NCI-H446 (cell line): ENCODE data around the gene SIDT1.

ENCODE experiments used
- DNase-seq, 2 experiments: peaks; one replicate each; lab custom pipeline; 2025; lab: John Stamatoyannopoulos, UW

The SIDT1 gene

GRCh38 chr3:113531826-113532697, at the start of gene SIDT1:
Gene SIDT1, plus strand, starts transcription at chr3:113532555. Its CDS starts 467 bp downstream, at chr3:113533022.
- DNase-seq = no peak

GRCh38 chr3:113485161-113485609, 47.2 kb upstream of the SIDT1 start:
- DNase-seq = no peak

- DNase-seq = peak in 1 of 2 experiments; percentile 22
Measured at GRCh38 chr3:113495035-113495434, 37.3 kb upstream of the SIDT1 start.

GRCh38 chr3:113496924-113497323, 35.4 kb upstream of the SIDT1 start:
- DNase-seq = no peak

DNA sequence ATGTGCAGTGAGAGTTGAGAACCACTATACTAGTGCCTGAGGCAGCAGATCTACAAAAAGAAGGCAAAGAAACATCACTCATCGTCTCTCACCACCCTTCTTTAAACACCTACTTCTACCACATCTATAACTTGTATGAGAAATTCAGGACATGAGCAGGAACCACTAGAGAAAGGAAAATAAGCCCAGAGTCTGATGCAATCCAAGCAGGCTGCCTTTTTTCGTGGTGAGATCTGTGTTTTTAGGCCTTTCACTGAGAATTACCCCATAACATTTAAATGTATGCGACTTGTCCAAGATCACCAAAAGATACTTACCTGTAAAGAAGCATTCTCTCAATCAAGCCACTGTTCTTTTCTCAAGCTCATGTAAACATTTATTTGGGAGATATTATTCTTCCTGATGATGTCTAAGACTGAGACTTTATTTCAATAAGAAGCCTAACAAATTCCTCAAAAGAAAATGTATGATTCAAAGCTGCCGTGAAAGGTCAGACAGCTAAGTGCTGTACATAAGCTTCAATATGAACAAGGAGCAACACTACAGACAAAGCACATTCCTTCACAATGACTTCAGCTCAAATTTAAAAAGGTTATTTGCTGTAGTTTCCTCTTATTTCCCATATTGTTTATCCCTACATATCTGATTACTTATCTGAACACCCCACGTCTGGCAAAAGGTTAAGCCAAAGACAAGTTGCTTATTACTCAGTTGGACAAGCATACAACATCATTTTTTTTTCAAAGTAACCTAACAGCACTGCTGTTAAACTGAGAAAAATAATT, 33.9 kb upstream of the SIDT1 start:
- DNase-seq = no peak

DNA sequence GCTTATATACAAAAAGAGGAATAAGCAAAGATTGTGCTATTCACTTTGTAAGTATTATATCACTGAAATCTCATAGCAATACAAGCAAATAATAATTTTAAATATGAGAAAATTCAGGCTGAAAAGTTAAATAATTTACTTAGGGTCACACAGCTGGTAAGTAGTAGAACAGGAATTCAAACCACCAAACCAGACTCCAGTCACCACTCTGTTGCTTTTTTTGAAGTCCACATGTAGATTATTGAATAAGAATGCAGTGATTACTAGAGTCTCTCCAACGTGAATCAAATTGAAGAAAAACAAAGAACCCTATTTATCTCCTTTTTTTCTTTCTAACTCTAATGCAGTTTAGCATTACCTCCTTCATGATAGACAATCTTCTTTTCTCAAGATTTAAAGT, 33.3 kb upstream of the SIDT1 start:
- DNase-seq = no peak

DNA sequence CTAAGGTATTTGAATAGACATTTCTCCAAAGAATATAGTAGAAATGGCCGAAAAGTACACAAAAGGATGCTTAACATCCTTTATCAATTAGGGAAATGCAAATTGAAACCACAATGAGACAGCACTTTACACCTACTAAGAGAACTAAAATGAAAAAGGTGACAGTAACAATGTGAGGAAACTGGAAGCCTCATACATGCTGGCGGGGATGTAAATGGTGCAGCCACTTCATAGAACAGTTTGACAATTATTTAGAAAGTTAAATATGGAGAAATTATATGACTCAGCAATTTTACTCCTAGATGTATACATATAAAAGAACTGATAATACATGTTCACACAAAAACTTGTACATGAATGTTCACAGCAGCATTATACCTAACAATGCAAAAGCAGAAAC, 30.8 kb upstream of the SIDT1 start:
- no peak for DNase-seq

DNA sequence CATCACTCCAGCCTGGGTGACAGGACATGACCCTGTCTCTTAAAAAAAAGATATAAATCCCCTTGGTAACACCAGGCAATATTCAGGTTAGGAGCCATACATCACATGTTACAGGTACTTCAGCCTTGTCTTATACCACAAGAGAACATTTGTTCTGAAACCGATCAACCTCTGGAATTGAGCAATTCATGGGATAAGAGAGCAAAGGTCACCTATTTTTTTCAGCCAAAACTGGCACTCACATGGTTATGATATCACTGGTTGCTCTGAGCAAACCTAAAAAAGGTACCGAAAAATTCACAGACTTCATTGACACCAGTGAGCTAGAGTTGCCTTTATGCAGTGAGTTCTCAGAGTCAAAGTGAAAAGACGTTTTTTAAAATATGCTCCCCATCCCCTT, 26.5 kb upstream of the SIDT1 start:
- DNase-seq = no peak

- no peak for DNase-seq
Measured at GRCh38 chr3:113507501-113508067, 24.8 kb upstream of the SIDT1 start.

- DNase-seq = no peak
Measured at GRCh38 chr3:113508966-113509365, 23.4 kb upstream of the SIDT1 start.

GRCh38 chr3:113514265-113514769, 18.0 kb upstream of the SIDT1 start:
- DNase-seq = no peak

DNA sequence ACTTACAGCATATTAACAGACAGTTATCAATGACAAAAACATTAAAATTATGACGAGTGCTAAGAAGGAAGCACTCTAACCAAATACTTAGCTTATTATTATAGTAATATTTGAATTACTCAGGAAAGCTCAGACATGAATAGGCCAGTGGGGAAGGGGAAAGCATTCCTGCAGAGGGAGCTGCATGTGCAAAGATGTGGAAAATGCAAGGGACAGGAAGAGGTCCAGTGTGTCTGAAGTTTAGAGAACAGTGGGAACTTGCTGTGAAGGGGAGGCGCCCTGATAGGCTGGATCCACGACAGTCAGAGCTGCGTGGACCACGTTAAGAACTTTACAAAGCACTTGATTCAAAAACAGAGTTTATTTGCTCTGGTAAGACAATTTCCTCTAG, 16.2 kb upstream of the SIDT1 start:
- no peak for DNase-seq

GRCh38 chr3:113521981-113522380, 10.4 kb upstream of the SIDT1 start:
- no peak for DNase-seq

DNA sequence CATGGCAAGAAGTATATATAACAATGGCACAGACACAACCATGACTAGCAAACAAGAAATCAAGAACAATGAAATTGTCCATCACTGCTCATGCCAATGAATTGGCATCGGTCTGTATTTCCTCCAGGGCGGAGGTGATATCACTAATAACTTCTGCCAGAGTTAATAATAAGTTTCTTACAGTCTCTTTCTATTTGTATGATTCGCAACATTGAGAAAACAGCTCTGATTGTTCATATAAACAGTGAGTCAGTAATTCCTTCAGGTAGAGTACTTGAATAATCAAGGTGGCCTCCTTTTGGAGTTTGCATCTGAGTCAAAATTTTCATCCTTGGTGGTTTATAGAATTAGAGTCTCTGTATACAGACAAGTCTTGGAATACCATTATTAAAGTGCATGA, 9.1 kb upstream of the SIDT1 start:
- DNase-seq = no peak

DNA sequence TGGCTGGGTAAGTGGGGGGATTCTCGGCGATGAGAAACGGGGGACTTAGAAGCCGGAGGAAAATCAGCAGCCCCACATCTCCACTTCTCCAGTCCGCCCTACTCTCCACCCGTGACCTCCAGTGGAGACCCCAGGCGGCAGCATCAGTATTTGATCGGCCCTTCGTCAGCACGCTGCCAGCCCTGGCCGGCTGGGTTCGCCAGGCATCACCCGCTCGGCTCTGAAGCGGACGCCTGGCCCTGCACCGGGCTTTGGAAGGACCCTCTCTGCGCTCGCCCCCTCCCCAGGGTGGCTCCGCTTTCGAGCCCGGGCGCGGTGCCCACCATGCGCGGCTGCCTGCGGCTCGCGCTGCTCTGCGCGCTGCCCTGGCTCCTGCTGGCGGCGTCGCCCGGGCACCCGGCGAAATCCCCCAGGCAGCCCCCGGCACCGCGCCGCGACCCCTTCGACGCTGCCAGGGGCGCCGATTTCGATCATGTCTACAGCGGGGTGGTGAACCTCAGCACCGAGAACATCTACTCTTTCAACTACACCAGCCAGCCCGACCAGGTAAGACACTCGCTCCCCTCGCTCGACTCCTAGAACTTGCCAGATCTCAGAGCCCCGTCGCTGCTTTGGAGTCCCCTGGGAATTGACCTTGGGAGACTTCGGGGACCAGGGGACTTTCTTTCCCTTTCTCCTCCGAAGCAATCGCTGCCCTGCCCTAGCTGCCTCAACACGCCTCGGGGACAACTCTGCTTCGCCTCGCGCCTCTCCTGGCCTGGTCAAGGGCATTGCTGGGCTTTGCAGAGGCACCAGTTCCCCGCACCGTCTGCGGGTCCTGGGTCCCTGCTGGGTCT, 561 bp downstream of the SIDT1 start:
- DNase-seq = peak in 1 of 2 experiments; percentile 34

- no peak for DNase-seq
Measured at GRCh38 chr3:113533534-113533892, 1.2 kb downstream of the SIDT1 start.

DNA sequence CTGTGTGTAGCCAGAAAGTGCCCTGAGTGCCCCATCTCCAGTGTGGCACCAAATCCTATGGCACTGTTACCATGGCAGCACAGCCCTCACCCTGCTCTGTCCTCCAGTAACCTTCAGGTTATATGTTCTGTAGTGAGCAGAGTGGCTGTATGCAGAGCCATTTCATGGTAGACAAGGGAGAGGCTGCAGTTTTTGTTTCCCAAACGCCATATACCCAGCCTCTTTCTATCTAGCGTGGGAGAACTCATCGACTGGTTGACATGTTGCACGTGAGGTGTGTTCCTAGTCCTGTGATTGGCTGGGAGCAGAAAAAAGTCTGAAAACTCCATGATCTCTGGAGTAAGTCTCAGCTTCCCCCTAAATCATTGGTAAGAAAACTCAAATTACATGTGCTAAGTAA, 2.0 kb downstream of the SIDT1 start:
- no peak for DNase-seq

DNA sequence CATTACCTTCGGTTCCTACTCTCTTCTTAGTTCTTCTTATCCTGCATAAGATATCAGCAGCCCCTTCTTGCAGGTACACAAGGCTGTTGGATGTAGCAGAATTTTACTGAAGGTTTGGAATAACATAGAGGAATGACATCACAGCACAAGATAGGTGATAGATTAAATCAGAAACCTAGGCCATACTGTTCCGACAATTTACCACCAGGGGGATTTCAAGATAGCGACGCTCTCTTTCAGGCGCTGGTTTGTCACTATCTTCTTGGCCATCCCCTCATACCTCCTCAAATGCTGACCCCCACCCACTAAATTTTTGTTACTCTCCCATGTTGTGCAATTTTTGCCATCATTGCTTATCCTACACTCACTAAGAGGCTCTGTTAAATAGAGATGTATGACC, 3.5 kb downstream of the SIDT1 start:
- no peak for DNase-seq

GRCh38 chr3:113536627-113537101, 4.3 kb downstream of the SIDT1 start:
- peak in 1 of 2 experiments; percentile 56 for DNase-seq

- no peak for DNase-seq
Measured at GRCh38 chr3:113537155-113537554, 4.8 kb downstream of the SIDT1 start.

GRCh38 chr3:113541519-113541918, 9.2 kb downstream of the SIDT1 start:
- no peak for DNase-seq

- DNase-seq = no peak
Measured at GRCh38 chr3:113545594-113545993, 13.2 kb downstream of the SIDT1 start.
